Prostate gland (tissue), 2 donors: ENCODE measurements around the gene SLCO4A1. TPM values are rescaled to one million over a fixed set of nuclear protein-coding genes. Genes with fewer than 3 reads are reported as not detected.
A peak's percentile ranks its signal among the peaks of the same experiment; 100 is the strongest.

ENCODE experiments used
- DNase-seq: peaks from one replicate; pipeline ENCODE4 v3.0.0-alpha.2; 2019; ENCODE audit warnings: low spot score
- H3K27ac ChIP-seq, 2 donors: fragments of 200-600 bp; sonication (generic); 2 replicates each; pipeline ENCODE4 v1.5.1; 2017 to 2019
- H3K27me3 ChIP-seq: fragments of 200-600 bp; sonication (generic); replicated peaks from 2 replicates; pipeline ENCODE4 v1.5.1; 2019; ENCODE audit not compliant: insufficient read depth
- H3K36me3 ChIP-seq, 2 donors: fragments of 200-600 bp; sonication (generic); 1 replicate in 1 of 2; 2 replicates in 1 of 2; pipeline versions ENCODE4 v1.5.1 to v1.8.1; 2017 to 2019
- H3K4me1 ChIP-seq: fragments of 200-600 bp; sonication (generic); replicated peaks from 2 replicates; pipeline ENCODE4 v1.5.1; 2019
- H3K4me3 ChIP-seq, 2 donors: fragments of 200-600 bp; sonication (generic); 2 replicates each; pipeline ENCODE4 v1.5.1; 2017 to 2019
- H3K9me3 ChIP-seq: fragments of 200-600 bp; sonication (generic); 2 replicates; pipeline ENCODE4 v1.5.1; 2017
- POLR2A ChIP-seq: fragments of 450-650 bp; IDR thresholded peaks from one replicate; pipeline ENCODE4 v1.6.1; 2016; ENCODE audit warnings: antibody characterized with exemption, mild to moderate bottlenecking
- POLR2AphosphoS5 ChIP-seq: sonication (generic); formaldehyde crosslinking; IDR thresholded peaks from one replicate; pipeline ENCODE4 v1.6.1; 2017; ENCODE audit warnings: antibody characterized with exemption
- WGBS: methylation state at CpG from one replicate; pipeline ENCODE4 v1.1.5; 2018; 5-methylcytosine and 5-hydroxymethylcytosine counted together
- intact Hi-C: fragments of 100-400 bp; cut with DNase I; formaldehyde crosslinking; loops from one replicate; pipeline ENCODE4 v1.14.2; 2022
- total RNA-seq, 2 donors: library from RNA; depleted of rRNA; stranded (reverse); fragments of >200 nt; gene quantifications; one replicate each; pipeline ENCODE4 v1.1.0, GENCODE V29; 2016
- TF ChIP-seq, protein P1 (sequence below), 4 experiments: fragments of 200-600 bp in 2 of 4; fragments of 450-650 bp in 2 of 4; sonication (generic) in 2 of 4; IDR thresholded peaks; 1 replicate in 3 of 4; 2 replicates in 1 of 4; pipeline ENCODE4 v1.5.1; 2016 to 2019; ENCODE audit warnings: antibody characterized with exemption in 4 of 4, mild to moderate bottlenecking in 2 of 4, moderate library complexity in 2 of 4

Gene SLCO4A1
- total RNA-seq, 2 donors from 2014 or later: 4.5 to 12.3 TPM

DNA sequence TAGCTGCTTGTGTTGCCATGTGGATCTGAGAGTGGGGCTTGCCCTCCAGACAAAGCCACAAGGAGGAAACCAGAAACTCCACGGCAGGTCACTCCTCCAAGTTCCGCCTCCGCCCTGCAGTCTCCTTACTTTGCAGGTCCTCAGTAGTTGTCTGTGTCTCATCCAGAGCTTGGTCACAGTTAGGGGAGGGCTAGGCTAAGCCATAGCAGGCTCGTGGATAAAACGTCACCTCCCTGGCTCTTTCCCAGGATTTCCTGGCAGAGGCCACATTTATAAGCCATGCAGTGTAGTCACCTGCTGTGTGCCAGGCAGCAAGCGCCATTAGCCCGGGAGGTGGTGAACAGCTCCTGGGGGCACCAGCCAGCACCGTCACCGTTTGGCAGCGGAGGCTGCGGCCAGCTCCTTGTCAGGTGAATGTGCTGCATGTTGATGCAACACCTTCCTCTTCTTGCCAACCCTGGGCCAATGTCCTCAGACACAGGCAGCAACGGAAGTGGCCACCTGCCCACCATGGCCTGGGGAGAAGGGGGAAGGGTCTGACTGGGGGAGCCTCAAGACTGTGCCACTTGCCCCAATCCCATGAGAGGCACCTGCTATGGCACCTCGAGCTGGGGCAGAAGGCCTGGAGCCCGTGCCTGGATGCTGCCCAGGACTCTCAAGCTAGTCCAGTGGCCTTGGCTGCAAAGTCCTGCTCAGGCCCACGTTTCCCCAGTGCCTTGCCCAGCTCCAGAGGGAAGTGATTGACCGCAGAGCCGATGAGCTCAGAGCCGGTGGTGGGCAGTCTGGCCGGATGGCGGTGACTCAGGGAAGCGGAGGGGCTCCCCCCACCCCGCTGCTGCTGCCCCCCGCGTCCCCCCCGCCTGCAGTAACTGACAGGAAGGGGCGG is 39.0 kb upstream of the SLCO4A1 start:
- no peaks in the 10 kb centered on the region for H3K9me3 ChIP-seq
- peak; percentile 82 for DNase-seq
- no peaks in the 10 kb centered on the region for H3K36me3 ChIP-seq
- intact Hi-C loops: no loop called here
- H3K27me3 ChIP-seq: no peaks in the 10 kb centered on the region
- 12% methylated on average over 18 of the region's 26 CpGs for WGBS
- peak overlapping the region; percentile 3 to 53 for H3K27ac ChIP-seq
- H3K4me3 ChIP-seq: no peak overlapping the region
- H3K4me1 ChIP-seq: peaks cover 5% of the 10 kb centered on the region
- no peak for TF ChIP-seq POLR2A
- peak; percentile 80 for TF ChIP-seq POLR2AphosphoS5

DNA sequence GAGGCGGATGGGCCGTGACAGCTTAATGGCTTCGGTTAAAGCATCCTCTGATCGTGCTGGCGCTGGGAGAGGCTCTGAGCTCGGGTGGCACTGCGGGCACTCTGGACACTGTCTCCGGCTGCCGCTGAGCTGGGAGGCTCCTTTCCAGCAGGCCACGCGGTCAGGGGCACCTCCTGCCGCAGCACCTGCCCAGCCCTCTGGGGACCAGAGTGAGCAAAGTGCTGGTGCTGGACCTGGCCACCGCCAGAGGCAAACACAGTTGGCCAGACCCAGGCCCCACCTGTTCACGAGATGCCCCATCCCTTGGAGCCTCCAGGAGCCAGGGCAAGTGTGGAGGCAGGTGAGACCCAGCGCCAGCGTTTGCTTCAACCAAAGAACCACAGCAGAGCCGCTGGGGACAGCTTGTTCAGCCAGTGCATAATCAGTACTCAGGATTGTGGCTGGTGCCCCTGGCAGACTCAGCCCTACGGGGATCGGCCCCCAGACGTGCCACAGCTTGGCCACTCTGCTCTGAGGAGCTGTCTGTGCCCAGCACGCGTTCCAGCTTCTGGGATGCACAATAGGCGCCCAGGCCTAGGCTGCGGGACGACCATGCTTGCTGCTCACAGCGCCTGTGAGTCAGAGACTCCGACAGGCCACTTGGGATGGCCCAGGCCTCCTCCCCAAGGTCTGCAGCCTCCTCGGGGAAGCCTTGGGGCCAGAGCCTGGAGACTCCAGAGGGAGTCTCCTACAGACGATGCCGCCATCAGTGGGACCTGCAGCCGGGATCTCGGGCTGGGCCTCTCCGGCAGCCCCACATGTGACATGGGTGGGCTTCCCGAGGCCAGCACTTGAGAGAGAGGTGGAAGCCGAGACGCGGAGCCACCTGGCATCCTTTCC is 38.2 kb upstream of the SLCO4A1 start:
- Histone ChIP-seq H3K4me3 (no peak overlapping the region), H3K27ac (peak overlapping the region in 1 of 2 donors; percentile 3), H3K27me3 (no peaks in the 10 kb centered on the region), H3K9me3 (no peaks in the 10 kb centered on the region), H3K36me3 (no peaks in the 10 kb centered on the region), H3K4me1 (peaks cover 5% of the 10 kb centered on the region)
- no peak for TF ChIP-seq POLR2A
- TF ChIP-seq POLR2AphosphoS5: no peak
- TF ChIP-seq, protein P1, sequence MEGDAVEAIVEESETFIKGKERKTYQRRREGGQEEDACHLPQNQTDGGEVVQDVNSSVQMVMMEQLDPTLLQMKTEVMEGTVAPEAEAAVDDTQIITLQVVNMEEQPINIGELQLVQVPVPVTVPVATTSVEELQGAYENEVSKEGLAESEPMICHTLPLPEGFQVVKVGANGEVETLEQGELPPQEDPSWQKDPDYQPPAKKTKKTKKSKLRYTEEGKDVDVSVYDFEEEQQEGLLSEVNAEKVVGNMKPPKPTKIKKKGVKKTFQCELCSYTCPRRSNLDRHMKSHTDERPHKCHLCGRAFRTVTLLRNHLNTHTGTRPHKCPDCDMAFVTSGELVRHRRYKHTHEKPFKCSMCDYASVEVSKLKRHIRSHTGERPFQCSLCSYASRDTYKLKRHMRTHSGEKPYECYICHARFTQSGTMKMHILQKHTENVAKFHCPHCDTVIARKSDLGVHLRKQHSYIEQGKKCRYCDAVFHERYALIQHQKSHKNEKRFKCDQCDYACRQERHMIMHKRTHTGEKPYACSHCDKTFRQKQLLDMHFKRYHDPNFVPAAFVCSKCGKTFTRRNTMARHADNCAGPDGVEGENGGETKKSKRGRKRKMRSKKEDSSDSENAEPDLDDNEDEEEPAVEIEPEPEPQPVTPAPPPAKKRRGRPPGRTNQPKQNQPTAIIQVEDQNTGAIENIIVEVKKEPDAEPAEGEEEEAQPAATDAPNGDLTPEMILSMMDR (IDR thresholded peaks at IDR 0.05): no peak
- intact Hi-C loops: no loop called here
- DNase-seq: no peak
- 48% methylated on average over 35 of the region's 37 CpGs for WGBS

DNA sequence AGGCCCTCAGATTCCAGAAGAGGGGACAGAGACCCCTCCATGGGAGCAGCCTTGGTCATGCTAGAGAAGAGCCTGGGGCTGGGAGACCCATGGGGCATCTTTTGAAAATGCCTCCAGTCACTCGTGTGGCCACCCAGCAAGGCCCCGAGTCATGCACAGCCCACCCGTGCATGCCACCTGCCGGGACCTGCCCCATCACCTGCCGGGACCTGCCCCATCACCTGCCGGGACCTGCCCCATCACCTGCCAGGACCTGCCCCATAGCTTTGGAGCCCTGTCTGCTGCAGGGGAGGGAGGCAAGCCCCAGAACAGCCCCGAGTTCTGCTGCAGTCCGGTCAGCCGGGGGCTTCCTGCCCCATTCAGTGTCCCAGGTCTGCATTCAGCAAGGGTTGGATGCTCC is 37.5 kb upstream of the SLCO4A1 start:
- no peak overlapping the region for H3K27ac ChIP-seq
- H3K4me1 ChIP-seq: peaks cover 5% of the 10 kb centered on the region
- H3K9me3 ChIP-seq: no peaks in the 10 kb centered on the region
- no peak for DNase-seq
- intact Hi-C loops: no loop called here
- H3K36me3 ChIP-seq: no peaks in the 10 kb centered on the region
- H3K4me3 ChIP-seq: no peak overlapping the region
- H3K27me3 ChIP-seq: no peaks in the 10 kb centered on the region
- 58% methylated on average over 9 of the region's 9 CpGs for WGBS
- no peak for TF ChIP-seq POLR2AphosphoS5
- TF ChIP-seq, protein P1 (IDR thresholded peaks at IDR 0.05): no peak
- TF ChIP-seq POLR2A: no peak

DNA sequence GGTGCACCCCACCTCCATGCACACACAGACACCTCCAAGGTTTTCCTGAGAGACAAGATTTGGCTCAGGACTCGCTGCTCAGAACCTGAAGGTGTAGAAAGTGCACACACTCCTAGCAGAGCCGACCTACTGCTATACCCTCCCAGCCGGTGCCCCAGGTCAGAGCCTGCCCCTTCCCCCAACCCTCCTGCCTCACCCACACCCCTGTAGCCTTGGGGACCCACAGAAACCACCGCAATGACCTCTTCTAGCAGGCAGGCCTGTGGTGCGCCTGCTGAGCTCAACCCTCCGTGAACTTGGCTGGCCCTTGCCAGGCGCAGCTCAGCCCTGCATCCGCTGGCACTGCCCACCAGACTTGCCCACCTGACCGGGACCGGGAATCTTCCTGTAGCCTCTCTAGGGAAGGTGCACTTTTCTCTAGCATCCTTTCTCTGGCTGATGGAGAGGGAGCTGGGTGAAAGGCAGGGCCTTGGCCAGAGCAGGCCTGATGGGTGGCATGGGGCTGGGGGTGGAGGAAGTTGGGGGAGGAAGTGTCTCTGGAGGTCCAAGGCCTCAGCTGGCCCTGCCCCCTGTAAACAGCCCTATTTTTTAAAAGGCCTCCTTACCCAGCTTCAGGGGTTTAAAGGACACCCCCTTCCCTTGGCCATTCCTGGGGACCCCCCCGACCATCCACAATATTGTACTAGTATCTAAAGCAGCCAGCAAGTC is 36.9 kb upstream of the SLCO4A1 start:
- no peak for DNase-seq
- H3K4me3 ChIP-seq: no peak overlapping the region
- no peak overlapping the region for H3K27ac ChIP-seq
- no peaks in the 10 kb centered on the region for H3K36me3 ChIP-seq
- no peaks in the 10 kb centered on the region for H3K9me3 ChIP-seq
- TF ChIP-seq, protein P1 (IDR thresholded peaks at IDR 0.05): no peak
- TF ChIP-seq POLR2AphosphoS5: no peak
- TF ChIP-seq POLR2A: no peak
- peaks cover 5% of the 10 kb centered on the region for H3K4me1 ChIP-seq
- 85% methylated on average over 11 of the region's 11 CpGs for WGBS
- intact Hi-C loops: no loop called here
- no peaks in the 10 kb centered on the region for H3K27me3 ChIP-seq

DNA sequence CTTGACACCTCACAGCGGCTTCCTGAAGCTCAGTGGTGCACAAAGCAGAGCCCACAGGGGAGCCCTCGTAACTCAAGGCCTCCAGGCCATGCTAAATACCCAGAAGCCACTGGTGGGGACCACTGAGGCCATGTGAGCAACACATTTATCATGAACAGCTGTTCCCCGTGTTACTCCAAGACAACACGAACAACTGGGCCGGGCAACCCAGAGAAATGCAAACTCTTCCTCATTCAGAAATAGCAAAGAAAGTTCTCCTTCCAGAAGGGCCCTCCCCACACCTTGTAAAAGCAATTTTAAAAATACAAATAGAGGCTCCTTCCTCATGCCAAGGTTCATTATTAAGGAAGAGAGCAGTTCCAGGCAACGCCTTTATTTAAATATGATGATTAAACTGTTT is 36.3 kb upstream of the SLCO4A1 start:
- H3K27ac ChIP-seq: no peak overlapping the region
- H3K9me3 ChIP-seq: no peaks in the 10 kb centered on the region
- intact Hi-C loops: no loop called here
- H3K4me1 ChIP-seq: peaks cover 5% of the 10 kb centered on the region
- no peaks in the 10 kb centered on the region for H3K27me3 ChIP-seq
- no peak for DNase-seq
- H3K4me3 ChIP-seq: no peak overlapping the region
- TF ChIP-seq, protein P1 (IDR thresholded peaks at IDR 0.05): no peak
- TF ChIP-seq POLR2AphosphoS5 (no peak), POLR2A (peak; percentile 10)
- no peaks in the 10 kb centered on the region for H3K36me3 ChIP-seq
- 47% methylated on average over 6 of the region's 6 CpGs for WGBS
